ENCODE measurements around the gene DPP6. TPM values are rescaled to one million over a fixed set of nuclear protein-coding genes. Genes with fewer than 3 reads are reported as not detected.
"Not testable (repeated sequence)": the region's sequence is repeated elsewhere in the genome, so short reads cannot be mapped to it uniquely, and the experiment has no call there.

The DPP6 gene
- total RNA-seq, 1 donor from 2014 or later = not detected

GRCh38 chr7:154919344-154920225 lies 867.4 kb downstream of the DPP6 start:
- peaks cover 18% of the 10 kb centered on the region for H3K27me3 Mint-ChIP-seq
- no peaks in the 10 kb centered on the region for H3K36me3 Mint-ChIP-seq (ENCODE audit: low read depth)
- DNase-seq = no peak
- H3K9me3 Mint-ChIP-seq = no peaks in the 10 kb centered on the region
- no peak overlapping the region for H3K4me3 Mint-ChIP-seq
- H3K4me1 Mint-ChIP-seq = no peaks in the 10 kb centered on the region
- H3K27ac Mint-ChIP-seq = no peak overlapping the region
- intact Hi-C loops (cut with micrococcal nuclease) = loop anchor here (10.0 kb wide), 2 partner anchors 615 to 845 kb away; no protein-coding TSS in a partner anchor

- not testable (repeated sequence) for H3K4me3 Mint-ChIP-seq; H3K36me3 Mint-ChIP-seq (ENCODE audit: low read depth); H3K4me1 Mint-ChIP-seq; DNase-seq; H3K27ac Mint-ChIP-seq; H3K9me3 Mint-ChIP-seq
- peaks cover 27% of the 10 kb centered on the region for H3K27me3 Mint-ChIP-seq
- intact Hi-C loops (cut with micrococcal nuclease) = loop anchor here (10.0 kb wide), 2 partner anchors 612 to 842 kb away; no protein-coding TSS in a partner anchor
These were observed 870.3 kb downstream of the DPP6 start for GRCh38 chr7:154922472-154922871.

- intact Hi-C loops (cut with micrococcal nuclease) = loop anchor here (1.0 to 10.0 kb wide), 9 partner anchors 15 to 837 kb away; partner anchors contain the start of genes HTR5A and PAXIP1
- H3K27ac Mint-ChIP-seq = peak overlapping the region; percentile 96
- peaks cover 20% of the 10 kb centered on the region for H3K4me1 Mint-ChIP-seq
- H3K4me3 Mint-ChIP-seq = peak overlapping the region; percentile 96
- H3K36me3 Mint-ChIP-seq (ENCODE audit: low read depth) = no peaks in the 10 kb centered on the region
- DNase-seq = peak; percentile 92
- H3K27me3 Mint-ChIP-seq = peaks cover 25% of the 10 kb centered on the region
- H3K9me3 Mint-ChIP-seq = no peaks in the 10 kb centered on the region
These were observed 875.5 kb downstream of the DPP6 start for GRCh38 chr7:154927624-154928125.

- Mint-ChIP-seq H3K4me1 (peaks cover 20% of the 10 kb centered on the region), H3K9me3 (no peaks in the 10 kb centered on the region), H3K4me3 (peak overlapping the region; percentile 96), H3K27me3 (peaks cover 20% of the 10 kb centered on the region), H3K36me3 (ENCODE audit: low read depth) (peaks cover 2% of the 10 kb centered on the region), H3K27ac (peak overlapping the region; percentile 96)
- intact Hi-C loops (cut with micrococcal nuclease) = loop anchor here (1.0 to 10.0 kb wide), 5 partner anchors 75 to 836 kb away; partner anchors contain the start of gene PAXIP1
- DNase-seq = peak; percentile 87
These were observed 876.2 kb downstream of the DPP6 start for GRCh38 chr7:154928136-154929005.

GRCh38 chr7:154929006-154929726 lies 877.0 kb downstream of the DPP6 start:
- peak overlapping the region; percentile 96 for H3K4me3 Mint-ChIP-seq
- peaks cover 17% of the 10 kb centered on the region for H3K27me3 Mint-ChIP-seq
- H3K4me1 Mint-ChIP-seq = peaks cover 20% of the 10 kb centered on the region
- peak overlapping the region; percentile 96 for H3K27ac Mint-ChIP-seq
- no peaks in the 10 kb centered on the region for H3K9me3 Mint-ChIP-seq
- DNase-seq = no peak
- intact Hi-C loops (cut with micrococcal nuclease) = loop anchor here (10.0 kb wide), 2 partner anchors 606 to 836 kb away; no protein-coding TSS in a partner anchor
- H3K36me3 Mint-ChIP-seq (ENCODE audit: low read depth) = peaks cover 7% of the 10 kb centered on the region

GRCh38 chr7:154931906-154932305 lies 879.7 kb downstream of the DPP6 start:
- no peak overlapping the region for H3K27ac Mint-ChIP-seq
- no peak for DNase-seq
- peaks cover 3% of the 10 kb centered on the region for H3K27me3 Mint-ChIP-seq
- H3K4me3 Mint-ChIP-seq = no peak overlapping the region
- H3K4me1 Mint-ChIP-seq = peaks cover 20% of the 10 kb centered on the region
- intact Hi-C loops (cut with micrococcal nuclease) = no loop called here
- H3K9me3 Mint-ChIP-seq = peaks cover 10% of the 10 kb centered on the region
- H3K36me3 Mint-ChIP-seq (ENCODE audit: low read depth) = peaks cover 19% of the 10 kb centered on the region

GRCh38 chr7:154934353-154934952 lies 882.3 kb downstream of the DPP6 start:
- intact Hi-C loops (cut with micrococcal nuclease) = not testable (repeated sequence)
- peaks cover 22% of the 10 kb centered on the region for H3K36me3 Mint-ChIP-seq (ENCODE audit: low read depth)
- DNase-seq = peak; percentile 51

GRCh38 chr7:154937837-154938236 lies 885.6 kb downstream of the DPP6 start:
- DNase-seq = no peak
- peaks cover 2% of the 10 kb centered on the region for H3K4me1 Mint-ChIP-seq
- no peak overlapping the region for H3K4me3 Mint-ChIP-seq
- peaks cover 32% of the 10 kb centered on the region for H3K36me3 Mint-ChIP-seq (ENCODE audit: low read depth)
- no peaks in the 10 kb centered on the region for H3K27me3 Mint-ChIP-seq
- H3K9me3 Mint-ChIP-seq = peaks cover 14% of the 10 kb centered on the region
- intact Hi-C loops (cut with micrococcal nuclease) = no loop called here
- H3K27ac Mint-ChIP-seq = no peak overlapping the region

More at GRCh38 chr7:154934353-154934952, 882.3 kb downstream of the DPP6 start:
- peaks cover 14% of the 10 kb centered on the region for H3K9me3 Mint-ChIP-seq
- H3K27ac Mint-ChIP-seq, H3K4me3 Mint-ChIP-seq, H3K4me1 Mint-ChIP-seq, H3K27me3 Mint-ChIP-seq: not testable (repeated sequence)

GRCh38 chr7:154942691-154943090 lies 890.5 kb downstream of the DPP6 start:
- DNase-seq = no peak
- intact Hi-C loops (cut with micrococcal nuclease) = no loop called here
- Mint-ChIP-seq H3K4me1 (peaks cover 2% of the 10 kb centered on the region), H3K4me3 (no peak overlapping the region), H3K36me3 (ENCODE audit: low read depth) (peaks cover 45% of the 10 kb centered on the region), H3K9me3 (peaks cover 4% of the 10 kb centered on the region), H3K27ac (no peak overlapping the region), H3K27me3 (no peaks in the 10 kb centered on the region)

Data from activated CD4-positive, alpha-beta T cell treated with anti-CD3 and anti-CD28 coated beads, Interleukin-2, amount 10 ng/mL, durations not matched to agents 24 days and 14 days (primary cell).